Nucleus accumbens (tissue), 56 donors: ENCODE measurements around the gene UGCG.
A peak's percentile ranks its signal among the peaks of the same experiment; 100 is the strongest.

Experiments used
- DNase-seq, 56 donors: peaks; one replicate each; lab custom pipeline; 2025; lab: John Stamatoyannopoulos, UW

Gene UGCG

GRCh38 chr9:111974092-111974681, 77.6 kb downstream of the UGCG start:
- no peak for DNase-seq

GRCh38 chr9:111975709-111976108, 79.1 kb downstream of the UGCG start:
- DNase-seq, result no peak

- no peak for DNase-seq
Observed at GRCh38 chr9:111978616-111979015, 82.0 kb downstream of the UGCG start.

GRCh38 chr9:111979561-111979960, 82.9 kb downstream of the UGCG start:
- no peak for DNase-seq

- no peak for DNase-seq
Observed at GRCh38 chr9:111980398-111980797, 83.8 kb downstream of the UGCG start.

- DNase-seq, result peak in 1 of 56 donors; percentile 5
Observed at GRCh38 chr9:111983484-111983908, 86.9 kb downstream of the UGCG start.

- no peak for DNase-seq
Observed at GRCh38 chr9:111984086-111984802, 87.6 kb downstream of the UGCG start.
